Tibial nerve (tissue), 3 donors: Measurements from ENCODE around the gene HSPB6.

Experiments
- CTCF ChIP-seq, 5 experiments: fragments of 200-600 bp in 3 of 5; fragments of 450-650 bp in 2 of 5; sonication (generic) in 3 of 5; IDR thresholded peaks; one replicate each; pipeline ENCODE4 v1.5.1; 2016 to 2019; ENCODE audit warnings: antibody characterized with exemption in 5 of 5, mild to moderate bottlenecking in 3 of 5, moderate library complexity in 2 of 5
- POLR2A ChIP-seq, 2 donors: fragments of 450-650 bp; IDR thresholded peaks; one replicate each; pipeline ENCODE4 v1.6.1; 2017; ENCODE audit warnings: antibody characterized with exemption in 2 of 2, mild to moderate bottlenecking in 2 of 2, moderate library complexity in 2 of 2

GRCh38 chr19:35797663-35798062 is 40.8 kb upstream of the HSPB6 start:
- TF ChIP-seq POLR2A (IDR thresholded peaks at IDR 0.05), result no peak
- no peak for TF ChIP-seq CTCF (IDR thresholded peaks at IDR 0.05)
